K562 (cell line): ENCODE results near the gene MYO3B. TPM values are rescaled to one million over a fixed set of nuclear protein-coding genes. Genes with fewer than 3 reads are reported as not detected.

Experiments
- CTBP1 ChIP-seq: fragments of 450-650 bp; IDR thresholded peaks from 2 replicates; pipeline ENCODE4 v1.6.1; 2016; ENCODE audit warnings: borderline replicate concordance
- ETS2 ChIP-seq: IDR thresholded peaks from 2 replicates; pipeline ENCODE4 v1.6.1; 2016; ENCODE audit warnings: borderline replicate concordance, missing genetic modification characterization, mild to moderate bottlenecking, moderate library complexity, missing compliant biosample characterization; ENCODE audit not compliant: poor library complexity, severe bottlenecking
- EZH2 ChIP-seq: IDR thresholded peaks from 2 replicates; pipeline ENCODE4 v1.6.1; 2012; ENCODE audit warnings: low read depth, mild to moderate bottlenecking, inconsistent platforms, low read length, borderline replicate concordance
- GABPB2 ChIP-seq: fragments of 250-450 bp; sonication (Bioruptor Pico); conservative IDR thresholded peaks from 2 replicates; pipeline ENCODE4 v1.5.1; 2021; ENCODE audit warnings: mild to moderate bottlenecking
- KLF10 ChIP-seq: fragments of 250-450 bp; sonication (Bioruptor Pico); IDR thresholded peaks from 2 replicates; pipeline ENCODE4 v1.6.1; 2021; ENCODE audit warnings: matching md5 sums
- MEIS2 ChIP-seq: fragments of 450-650 bp; IDR thresholded peaks from 2 replicates; pipeline ENCODE4 v1.6.1; 2014; ENCODE audit warnings: mild to moderate bottlenecking; ENCODE audit not compliant: partially characterized antibody
- polyA plus RNA-seq, 8 experiments: library from polyadenylated mRNA; depleted of rRNA in 4 of 8; stranded (reverse) in 5 of 8; unstranded in 3 of 8; fragments of >200 nt; fragmentation: Nextera tagmentation in 2 of 8; fragmentation: Illumina TruSeq in 1 of 8; extraction: Ambion mirVana in 2 of 8; extraction: Trizol in 1 of 8; gene quantifications; 2 replicates each; pipeline versions ENCODE4 v1.2.1 to v1.2.3, GENCODE V29; 2011 to 2014; ENCODE audit warnings: inconsistent platforms in 1 of 8, missing spikeins in 1 of 8
- total RNA-seq, 7 experiments: library from RNA; depleted of rRNA in 6 of 7; stranded (reverse); fragments of >200 nt in 6 of 7; fragmentation: Illumina TruSeq in 2 of 7; extraction: Trizol in 2 of 7; gene quantifications; 2 replicates each; pipeline versions ENCODE4 v1.2.1 to v1.2.3, GENCODE V29; 2011 to 2021; ENCODE audit warnings: low replicate concordance in 1 of 7
- TF ChIP-seq, protein P1 (sequence below): fragments of 450-650 bp; IDR thresholded peaks from 2 replicates; pipeline ENCODE4 v1.6.1; 2016; ENCODE audit warnings: mild to moderate bottlenecking, moderate library complexity
- TF ChIP-seq, protein P2 (sequence below): IDR thresholded peaks from 2 replicates; pipeline ENCODE4 v1.6.1; 2011; ENCODE audit warnings: borderline replicate concordance, low read depth, mild to moderate bottlenecking, moderate library complexity, low read length; ENCODE audit not compliant: insufficient read depth, poor library complexity, severe bottlenecking

Gene MYO3B
- total and polyA plus RNA-seq, 9 of the 15 experiments (the other 6 are each of a cell fraction or from before 2014, with no cell fraction given) = 2.7 to 6.5 (median 3.6) TPM

- TF ChIP-seq, protein P1, sequence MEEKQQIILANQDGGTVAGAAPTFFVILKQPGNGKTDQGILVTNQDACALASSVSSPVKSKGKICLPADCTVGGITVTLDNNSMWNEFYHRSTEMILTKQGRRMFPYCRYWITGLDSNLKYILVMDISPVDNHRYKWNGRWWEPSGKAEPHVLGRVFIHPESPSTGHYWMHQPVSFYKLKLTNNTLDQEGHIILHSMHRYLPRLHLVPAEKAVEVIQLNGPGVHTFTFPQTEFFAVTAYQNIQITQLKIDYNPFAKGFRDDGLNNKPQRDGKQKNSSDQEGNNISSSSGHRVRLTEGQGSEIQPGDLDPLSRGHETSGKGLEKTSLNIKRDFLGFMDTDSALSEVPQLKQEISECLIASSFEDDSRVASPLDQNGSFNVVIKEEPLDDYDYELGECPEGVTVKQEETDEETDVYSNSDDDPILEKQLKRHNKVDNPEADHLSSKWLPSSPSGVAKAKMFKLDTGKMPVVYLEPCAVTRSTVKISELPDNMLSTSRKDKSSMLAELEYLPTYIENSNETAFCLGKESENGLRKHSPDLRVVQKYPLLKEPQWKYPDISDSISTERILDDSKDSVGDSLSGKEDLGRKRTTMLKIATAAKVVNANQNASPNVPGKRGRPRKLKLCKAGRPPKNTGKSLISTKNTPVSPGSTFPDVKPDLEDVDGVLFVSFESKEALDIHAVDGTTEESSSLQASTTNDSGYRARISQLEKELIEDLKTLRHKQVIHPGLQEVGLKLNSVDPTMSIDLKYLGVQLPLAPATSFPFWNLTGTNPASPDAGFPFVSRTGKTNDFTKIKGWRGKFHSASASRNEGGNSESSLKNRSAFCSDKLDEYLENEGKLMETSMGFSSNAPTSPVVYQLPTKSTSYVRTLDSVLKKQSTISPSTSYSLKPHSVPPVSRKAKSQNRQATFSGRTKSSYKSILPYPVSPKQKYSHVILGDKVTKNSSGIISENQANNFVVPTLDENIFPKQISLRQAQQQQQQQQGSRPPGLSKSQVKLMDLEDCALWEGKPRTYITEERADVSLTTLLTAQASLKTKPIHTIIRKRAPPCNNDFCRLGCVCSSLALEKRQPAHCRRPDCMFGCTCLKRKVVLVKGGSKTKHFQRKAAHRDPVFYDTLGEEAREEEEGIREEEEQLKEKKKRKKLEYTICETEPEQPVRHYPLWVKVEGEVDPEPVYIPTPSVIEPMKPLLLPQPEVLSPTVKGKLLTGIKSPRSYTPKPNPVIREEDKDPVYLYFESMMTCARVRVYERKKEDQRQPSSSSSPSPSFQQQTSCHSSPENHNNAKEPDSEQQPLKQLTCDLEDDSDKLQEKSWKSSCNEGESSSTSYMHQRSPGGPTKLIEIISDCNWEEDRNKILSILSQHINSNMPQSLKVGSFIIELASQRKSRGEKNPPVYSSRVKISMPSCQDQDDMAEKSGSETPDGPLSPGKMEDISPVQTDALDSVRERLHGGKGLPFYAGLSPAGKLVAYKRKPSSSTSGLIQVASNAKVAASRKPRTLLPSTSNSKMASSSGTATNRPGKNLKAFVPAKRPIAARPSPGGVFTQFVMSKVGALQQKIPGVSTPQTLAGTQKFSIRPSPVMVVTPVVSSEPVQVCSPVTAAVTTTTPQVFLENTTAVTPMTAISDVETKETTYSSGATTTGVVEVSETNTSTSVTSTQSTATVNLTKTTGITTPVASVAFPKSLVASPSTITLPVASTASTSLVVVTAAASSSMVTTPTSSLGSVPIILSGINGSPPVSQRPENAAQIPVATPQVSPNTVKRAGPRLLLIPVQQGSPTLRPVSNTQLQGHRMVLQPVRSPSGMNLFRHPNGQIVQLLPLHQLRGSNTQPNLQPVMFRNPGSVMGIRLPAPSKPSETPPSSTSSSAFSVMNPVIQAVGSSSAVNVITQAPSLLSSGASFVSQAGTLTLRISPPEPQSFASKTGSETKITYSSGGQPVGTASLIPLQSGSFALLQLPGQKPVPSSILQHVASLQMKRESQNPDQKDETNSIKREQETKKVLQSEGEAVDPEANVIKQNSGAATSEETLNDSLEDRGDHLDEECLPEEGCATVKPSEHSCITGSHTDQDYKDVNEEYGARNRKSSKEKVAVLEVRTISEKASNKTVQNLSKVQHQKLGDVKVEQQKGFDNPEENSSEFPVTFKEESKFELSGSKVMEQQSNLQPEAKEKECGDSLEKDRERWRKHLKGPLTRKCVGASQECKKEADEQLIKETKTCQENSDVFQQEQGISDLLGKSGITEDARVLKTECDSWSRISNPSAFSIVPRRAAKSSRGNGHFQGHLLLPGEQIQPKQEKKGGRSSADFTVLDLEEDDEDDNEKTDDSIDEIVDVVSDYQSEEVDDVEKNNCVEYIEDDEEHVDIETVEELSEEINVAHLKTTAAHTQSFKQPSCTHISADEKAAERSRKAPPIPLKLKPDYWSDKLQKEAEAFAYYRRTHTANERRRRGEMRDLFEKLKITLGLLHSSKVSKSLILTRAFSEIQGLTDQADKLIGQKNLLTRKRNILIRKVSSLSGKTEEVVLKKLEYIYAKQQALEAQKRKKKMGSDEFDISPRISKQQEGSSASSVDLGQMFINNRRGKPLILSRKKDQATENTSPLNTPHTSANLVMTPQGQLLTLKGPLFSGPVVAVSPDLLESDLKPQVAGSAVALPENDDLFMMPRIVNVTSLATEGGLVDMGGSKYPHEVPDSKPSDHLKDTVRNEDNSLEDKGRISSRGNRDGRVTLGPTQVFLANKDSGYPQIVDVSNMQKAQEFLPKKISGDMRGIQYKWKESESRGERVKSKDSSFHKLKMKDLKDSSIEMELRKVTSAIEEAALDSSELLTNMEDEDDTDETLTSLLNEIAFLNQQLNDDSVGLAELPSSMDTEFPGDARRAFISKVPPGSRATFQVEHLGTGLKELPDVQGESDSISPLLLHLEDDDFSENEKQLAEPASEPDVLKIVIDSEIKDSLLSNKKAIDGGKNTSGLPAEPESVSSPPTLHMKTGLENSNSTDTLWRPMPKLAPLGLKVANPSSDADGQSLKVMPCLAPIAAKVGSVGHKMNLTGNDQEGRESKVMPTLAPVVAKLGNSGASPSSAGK = peak; percentile 54; the same call in 1 of the 2 replicates
- TF ChIP-seq CTBP1 (peak; percentile 97), EZH2 (no peak), MEIS2 (peak; percentile 37), ETS2 (no peak), KLF10 (CRISPR knock-in tag) (no peak), GABPB2 (CRISPR knock-in tag) (no peak)
- TF ChIP-seq, protein P2, sequence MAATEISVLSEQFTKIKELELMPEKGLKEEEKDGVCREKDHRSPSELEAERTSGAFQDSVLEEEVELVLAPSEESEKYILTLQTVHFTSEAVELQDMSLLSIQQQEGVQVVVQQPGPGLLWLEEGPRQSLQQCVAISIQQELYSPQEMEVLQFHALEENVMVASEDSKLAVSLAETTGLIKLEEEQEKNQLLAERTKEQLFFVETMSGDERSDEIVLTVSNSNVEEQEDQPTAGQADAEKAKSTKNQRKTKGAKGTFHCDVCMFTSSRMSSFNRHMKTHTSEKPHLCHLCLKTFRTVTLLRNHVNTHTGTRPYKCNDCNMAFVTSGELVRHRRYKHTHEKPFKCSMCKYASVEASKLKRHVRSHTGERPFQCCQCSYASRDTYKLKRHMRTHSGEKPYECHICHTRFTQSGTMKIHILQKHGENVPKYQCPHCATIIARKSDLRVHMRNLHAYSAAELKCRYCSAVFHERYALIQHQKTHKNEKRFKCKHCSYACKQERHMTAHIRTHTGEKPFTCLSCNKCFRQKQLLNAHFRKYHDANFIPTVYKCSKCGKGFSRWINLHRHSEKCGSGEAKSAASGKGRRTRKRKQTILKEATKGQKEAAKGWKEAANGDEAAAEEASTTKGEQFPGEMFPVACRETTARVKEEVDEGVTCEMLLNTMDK = no peak
Observed at GRCh38 chr2:170462433-170463205, 284.7 kb downstream of the MYO3B start (continued).
